HEK293 (cell line): ENCODE data around the gene RYR2.
A peak's percentile ranks its signal among the peaks of the same experiment; 100 is the strongest.

ENCODE experiments used
- CTCF ChIA-PET: fragments of 350-600 bp; formaldehyde crosslinking; extraction: SDS; loops from one replicate; lab custom pipeline; 2021; ENCODE audit warnings: antibody characterized with exemption; lab: Yijun Ruan, JAX
- POLR2A ChIA-PET: fragments of 300-600 bp; formaldehyde crosslinking; extraction: SDS; loops from one replicate; lab custom pipeline; 2020; ENCODE audit warnings: antibody characterized with exemption, inconsistent platforms; lab: Yijun Ruan, JAX
- H3K27ac ChIP-seq: fragments of 200-500 bp; sonication (Bioruptor generic); 2 replicates; pipeline ENCODE4 v1.5.1; 2014; ENCODE audit warnings: low read depth, low read length, control low read depth, inconsistent platforms; ENCODE audit errors: extremely low read depth
- H3K36me3 ChIP-seq, 2 experiments: fragments of 200-500 bp in 1 of 2; sonication (Bioruptor generic) in 1 of 2; 1 replicate in 1 of 2; 2 replicates in 1 of 2; pipeline ENCODE4 v1.5.1; 2014 to 2017; ENCODE audit warnings: inconsistent platforms in 2 of 2, low read length in 2 of 2; ENCODE audit not compliant: control insufficient read depth in 2 of 2, insufficient read depth in 1 of 2
- H3K4me1 ChIP-seq: fragments of 200-500 bp; sonication (Bioruptor generic); 2 replicates; pipeline ENCODE4 v1.5.1; 2014; ENCODE audit warnings: mild to moderate bottlenecking, low read length, inconsistent platforms; ENCODE audit not compliant: control insufficient read depth, insufficient read depth
- H3K4me3 ChIP-seq: 2 replicates; pipeline ENCODE4 v1.5.1; 2011; ENCODE audit warnings: low read depth, mild to moderate bottlenecking, control low read depth, low read length, moderate library complexity
- H3K9me3 ChIP-seq: fragments of 200-500 bp; sonication (Bioruptor generic); 2 replicates; pipeline ENCODE4 v1.5.1; 2014; ENCODE audit warnings: low read depth, low read length, inconsistent platforms; ENCODE audit not compliant: control insufficient read depth, insufficient read depth
- BCL11B ChIP-seq: fragments of 450-650 bp; formaldehyde crosslinking; IDR thresholded peaks from 2 replicates; pipeline ENCODE4 v1.5.1; 2016; ENCODE audit warnings: low read depth, missing biosample characterization, missing genetic modification characterization
- FEZF1 ChIP-seq: fragments of 450-650 bp; formaldehyde crosslinking; IDR thresholded peaks from 2 replicates; pipeline ENCODE4 v1.5.1; 2016; ENCODE audit warnings: missing biosample characterization, missing genetic modification characterization
- MYNN ChIP-seq: fragments of 450-650 bp; formaldehyde crosslinking; IDR thresholded peaks from 2 replicates; pipeline ENCODE4 v1.5.1; 2016; ENCODE audit warnings: missing biosample characterization, missing genetic modification characterization, borderline replicate concordance
- PRDM6 ChIP-seq: fragments of 450-650 bp; formaldehyde crosslinking; IDR thresholded peaks from 2 replicates; pipeline ENCODE4 v1.5.1; 2017; ENCODE audit warnings: missing biosample characterization, missing genetic modification characterization
- REST ChIP-seq: fragments of 450-650 bp; formaldehyde crosslinking; IDR thresholded peaks from 2 replicates; pipeline ENCODE4 v1.5.1; 2016; ENCODE audit warnings: missing biosample characterization, missing genetic modification characterization
- SETDB1 ChIP-seq: IDR thresholded peaks from one replicate; pipeline ENCODE4 v1.6.1; 2017; ENCODE audit warnings: mild to moderate bottlenecking, low read length, moderate library complexity, mixed read lengths; ENCODE audit not compliant: insufficient read length
- TRIM28 ChIP-seq: IDR thresholded peaks from 2 replicates; pipeline ENCODE4 v1.6.1; 2011; ENCODE audit warnings: low read length, control low read depth, borderline replicate concordance
- ZBTB20 ChIP-seq: fragments of 450-650 bp; formaldehyde crosslinking; IDR thresholded peaks from 2 replicates; pipeline ENCODE4 v1.5.1; 2016; ENCODE audit warnings: missing biosample characterization, missing genetic modification characterization
- ZBTB26 ChIP-seq: fragments of 450-650 bp; formaldehyde crosslinking; optimal IDR thresholded peaks from 2 replicates; pipeline ENCODE3; 2016; ENCODE audit warnings: missing biosample characterization, mild to moderate bottlenecking, missing genetic modification characterization
- ZFP37 ChIP-seq: fragments of 450-650 bp; formaldehyde crosslinking; IDR thresholded peaks from 2 replicates; pipeline ENCODE4 v1.5.1; 2016; ENCODE audit warnings: missing biosample characterization, missing genetic modification characterization
- ZNF155 ChIP-seq: fragments of 450-650 bp; formaldehyde crosslinking; IDR thresholded peaks from 2 replicates; pipeline ENCODE4 v1.5.1; 2016; ENCODE audit warnings: missing biosample characterization, missing genetic modification characterization
- ZNF157 ChIP-seq: fragments of 450-650 bp; formaldehyde crosslinking; IDR thresholded peaks from 2 replicates; pipeline ENCODE4 v1.5.1; 2016; ENCODE audit warnings: missing biosample characterization, missing genetic modification characterization
- ZNF211 ChIP-seq: fragments of 450-650 bp; formaldehyde crosslinking; IDR thresholded peaks from 2 replicates; pipeline ENCODE4 v1.5.1; 2016; ENCODE audit warnings: low read depth, missing biosample characterization, missing genetic modification characterization
- ZNF221 ChIP-seq: fragments of 450-650 bp; formaldehyde crosslinking; IDR thresholded peaks from 2 replicates; pipeline ENCODE4 v1.5.1; 2017; ENCODE audit warnings: missing biosample characterization, missing genetic modification characterization, borderline replicate concordance
- ZNF366 ChIP-seq: fragments of 450-650 bp; formaldehyde crosslinking; conservative IDR thresholded peaks from 2 replicates; pipeline ENCODE4 v1.5.1; 2016; ENCODE audit warnings: missing biosample characterization, missing genetic modification characterization
- ZNF501 ChIP-seq: fragments of 450-650 bp; formaldehyde crosslinking; IDR thresholded peaks from 2 replicates; pipeline ENCODE4 v1.5.1; 2016; ENCODE audit warnings: missing biosample characterization, missing genetic modification characterization
- ZNF513 ChIP-seq: fragments of 450-650 bp; IDR thresholded peaks from 2 replicates; pipeline ENCODE4 v1.5.1; 2018; ENCODE audit warnings: missing biosample characterization, missing genetic modification characterization
- ZNF514 ChIP-seq: fragments of 450-650 bp; formaldehyde crosslinking; IDR thresholded peaks from 2 replicates; pipeline ENCODE4 v1.5.1; 2016; ENCODE audit warnings: missing biosample characterization, missing genetic modification characterization
- ZNF610 ChIP-seq: fragments of 450-650 bp; formaldehyde crosslinking; IDR thresholded peaks from 2 replicates; pipeline ENCODE4 v1.5.1; 2016; ENCODE audit warnings: missing biosample characterization, missing genetic modification characterization, borderline replicate concordance
- ZNF660 ChIP-seq: fragments of 450-650 bp; IDR thresholded peaks from 2 replicates; pipeline ENCODE4 v1.5.1; 2018; ENCODE audit warnings: missing biosample characterization, mild to moderate bottlenecking, missing genetic modification characterization
- ZNF670 ChIP-seq: fragments of 450-650 bp; formaldehyde crosslinking; IDR thresholded peaks from 2 replicates; pipeline ENCODE4 v1.5.1; 2016; ENCODE audit warnings: missing biosample characterization, missing genetic modification characterization, low read depth
- ZNF76 ChIP-seq: fragments of 450-650 bp; formaldehyde crosslinking; IDR thresholded peaks from 2 replicates; pipeline ENCODE4; 2016; ENCODE audit warnings: low read depth, missing biosample characterization, missing genetic modification characterization, borderline replicate concordance
- ZNF777 ChIP-seq: fragments of 450-650 bp; formaldehyde crosslinking; IDR thresholded peaks from 2 replicates; pipeline ENCODE4 v1.5.1; 2017; ENCODE audit warnings: missing biosample characterization, missing genetic modification characterization, borderline replicate concordance
- ZNF791 ChIP-seq: fragments of 450-650 bp; formaldehyde crosslinking; IDR thresholded peaks from 2 replicates; pipeline ENCODE4 v1.5.1; 2016; ENCODE audit warnings: missing biosample characterization, missing genetic modification characterization

Gene RYR2

GRCh38 chr1:237610157-237610556 lies 568.2 kb downstream of the RYR2 start:
- H3K27ac ChIP-seq, result no peak overlapping the region
- no peaks in the 10 kb centered on the region for H3K9me3 ChIP-seq
- POLR2A ChIA-PET, result no interaction called here
- H3K36me3 ChIP-seq, result no peaks in the 10 kb centered on the region
- H3K4me1 ChIP-seq, result no peaks in the 10 kb centered on the region
- no peak for TF ChIP-seq ZNF211 (tag by site-specific recombination)
- no peak for TF ChIP-seq ZNF660 (tag by site-specific recombination)
- no peak for TF ChIP-seq ZNF610 (tag by site-specific recombination)
- no peak for TF ChIP-seq ZNF514 (tag by site-specific recombination)
- TF ChIP-seq ZNF501, result no peak
- CTCF ChIA-PET, result interaction anchor here (0.6 kb wide), 1 partner anchor 14 kb away, joined by 3 read pairs; no protein-coding TSS in a partner anchor
- H3K4me3 ChIP-seq, result no peak overlapping the region

GRCh38 chr1:237613984-237614383 lies 572.0 kb downstream of the RYR2 start:
- Histone ChIP-seq H3K9me3 (no peaks in the 10 kb centered on the region), H3K36me3 (peaks cover 0 to 4% of the 10 kb centered on the region in 2 experiments; a peak in 1 of 3 replicates), H3K4me3 (no peak overlapping the region), H3K4me1 (no peaks in the 10 kb centered on the region), H3K27ac (no peak overlapping the region)
- TF ChIP-seq ZNF76 (tag by site-specific recombination) (no peak), ZNF366 (tag by site-specific recombination) (no peak), ZNF791 (tag by site-specific recombination) (no peak), SETDB1 (no peak), ZNF221 (tag by site-specific recombination) (no peak), BCL11B (no peak), ZBTB20 (tag by site-specific recombination) (no peak), REST (tag by site-specific recombination) (no peak), FEZF1 (tag by site-specific recombination) (no peak), ZNF155 (no peak), MYNN (tag by site-specific recombination) (no peak), PRDM6 (tag by site-specific recombination) (no peak), ZNF777 (no peak), ZNF157 (tag by site-specific recombination) (no peak)
- ChIA-PET POLR2A (no interaction called here), CTCF (no interaction called here)

- no peaks in the 10 kb centered on the region for H3K4me1 ChIP-seq
- peaks cover 0 to 4% of the 10 kb centered on the region in 2 experiments; a peak in 1 of 3 replicates for H3K36me3 ChIP-seq
- no peak overlapping the region for H3K27ac ChIP-seq
- no peak overlapping the region for H3K4me3 ChIP-seq
- ChIA-PET CTCF (no interaction called here), POLR2A (no interaction called here)
- TF ChIP-seq ZNF513 (tag by site-specific recombination) (no peak), ZNF670 (no peak), TRIM28 (peak; percentile 97; the same call in 1 of the 2 replicates), SETDB1 (peak; percentile 78), ZFP37 (tag by site-specific recombination) (no peak), ZBTB26 (no peak)
- H3K9me3 ChIP-seq, result no peaks in the 10 kb centered on the region
These were observed 577.6 kb downstream of the RYR2 start for GRCh38 chr1:237619553-237619952.
